Measurements from ENCODE around the gene GLB1L.

- TF ChIP-seq CTCF (IDR thresholded peaks at IDR 0.05): no peak
- TF ChIP-seq ZFX (IDR thresholded peaks at IDR 0.05; ENCODE audit: borderline replicate concordance): no peak
These were observed 5.0 kb upstream of the GLB1L start for GRCh38 chr2:219250049-219250781.

All from 22Rv1 (cell line).